CD4-positive, alpha-beta memory T cell (primary cell): ENCODE measurements around the gene KITLG. TPM values are rescaled to one million over a fixed set of nuclear protein-coding genes. Genes with fewer than 3 reads are reported as not detected.

Source experiments
- CTCF ChIA-PET: fragments of 350-600 bp; sonication (Branson Sonifier 250); formaldehyde crosslinking; loops from one replicate; lab custom pipeline; 2021; ENCODE audit warnings: inconsistent platforms; ENCODE audit not compliant: partially characterized antibody; lab: Charles Lee
- POLR2A ChIA-PET: fragments of 350-600 bp; sonication (Branson Sonifier 250); formaldehyde crosslinking; loops from one replicate; lab custom pipeline; 2021; ENCODE audit not compliant: partially characterized antibody; lab: Charles Lee
- DNase-seq, 5 donors: peaks; one replicate each; pipeline versions ENCODE4 v3.0.0 to v3.0.0-alpha.2; 2020 to 2022; ENCODE audit warnings: mixed read lengths in 1 of 5
- H3K27ac ChIP-seq: one replicate; pipeline ENCODE4 v1.7.0; 2013; ENCODE audit warnings: low read depth, low read length
- H3K27me3 ChIP-seq: 2 replicates; pipeline ENCODE4 v1.7.0; 2013; ENCODE audit warnings: mild to moderate bottlenecking, low read length, moderate library complexity; ENCODE audit not compliant: insufficient read depth
- H3K36me3 ChIP-seq: 2 replicates; pipeline ENCODE4 v1.7.0; 2013; ENCODE audit warnings: mild to moderate bottlenecking, low read length, moderate library complexity; ENCODE audit not compliant: insufficient read depth
- H3K4me1 ChIP-seq: 2 replicates; pipeline ENCODE4 v1.7.0; 2013; ENCODE audit warnings: mild to moderate bottlenecking, low read length, moderate library complexity; ENCODE audit not compliant: insufficient read depth
- H3K4me3 ChIP-seq, 2 donors: one replicate each; pipeline ENCODE4 v1.7.0; 2013; ENCODE audit warnings: low read length in 2 of 2, mild to moderate bottlenecking in 1 of 2
- H3K9me3 ChIP-seq, 2 donors: one replicate each; pipeline ENCODE4 v1.7.0; 2013; ENCODE audit warnings: low read length in 2 of 2, control low read depth in 1 of 2; ENCODE audit not compliant: control insufficient read depth in 1 of 2
- H3K27ac Mint-ChIP-seq, 7 donors: one replicate each; pipeline ENCODE4 v1.8.0; 2020 to 2021; ENCODE audit warnings: mixed read lengths in 7 of 7, mild to moderate bottlenecking in 6 of 7, inconsistent platforms in 3 of 7, moderate library complexity in 3 of 7
- H3K27me3 Mint-ChIP-seq, 2 donors: one replicate each; pipeline ENCODE4 v1.8.0; 2020 to 2021; ENCODE audit warnings: mixed read lengths in 2 of 2
- H3K36me3 Mint-ChIP-seq, 2 donors: one replicate each; pipeline ENCODE4 v1.8.0; 2020 to 2021; ENCODE audit warnings: mixed read lengths in 2 of 2, inconsistent platforms in 1 of 2, mild to moderate bottlenecking in 1 of 2
- H3K4me1 Mint-ChIP-seq, 4 donors: one replicate each; pipeline ENCODE4 v1.8.0; 2020 to 2021; ENCODE audit warnings: mixed read lengths in 4 of 4, mild to moderate bottlenecking in 1 of 4
- H3K4me3 Mint-ChIP-seq, 8 donors: one replicate each; pipeline ENCODE4 v1.8.0; 2020 to 2021; ENCODE audit warnings: mixed read lengths in 8 of 8, mild to moderate bottlenecking in 7 of 8, moderate library complexity in 6 of 8, inconsistent platforms in 3 of 8
- H3K9me3 Mint-ChIP-seq, 8 donors: one replicate each; pipeline ENCODE4 v1.8.0; 2020 to 2021; ENCODE audit warnings: mixed read lengths in 8 of 8, mild to moderate bottlenecking in 5 of 8, inconsistent platforms in 3 of 8, moderate library complexity in 1 of 8
- intact Hi-C: fragments of 100-400 bp; cut with micrococcal nuclease; formaldehyde crosslinking; loops from one replicate; pipeline ENCODE4 v1.15.1; 2023
- polyA plus RNA-seq, 2 donors: library from polyadenylated mRNA; unstranded; fragments of 300-500 nt; fragmentation: Illumina TruSeq; gene quantifications; one replicate each; pipeline ENCODE4 v1.2.3, GENCODE V29; 2021
- total RNA-seq, 2 experiments: library from RNA; stranded (reverse); gene quantifications; one replicate each; pipeline ENCODE4 v1.2.3, GENCODE V29; 2021

KITLG gene
- total and polyA plus RNA-seq, 4 experiments from 2014 or later: 0.14 TPM; not detected in 3

DNA sequence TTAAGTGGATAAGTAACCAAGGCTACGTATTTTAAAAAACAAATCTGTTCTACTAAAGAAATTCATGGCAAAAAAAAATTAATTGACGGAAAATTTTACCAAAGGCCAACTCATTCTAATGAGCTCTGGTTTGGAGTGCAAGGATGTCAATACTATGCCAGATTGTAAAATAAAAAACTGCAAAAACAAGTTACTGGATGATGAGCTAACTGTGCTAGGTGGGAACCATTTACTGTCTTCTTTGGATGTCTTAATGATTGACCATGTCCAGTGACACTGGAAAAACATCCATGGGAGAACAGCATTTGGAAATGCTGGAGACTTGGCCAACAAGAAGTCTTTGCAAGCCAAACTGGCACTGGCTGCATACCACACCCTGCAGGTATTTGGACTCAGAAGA lies 41.6 kb downstream of the KITLG start:
- no peaks in the 10 kb centered on the region for H3K36me3 ChIP-seq
- H3K27ac ChIP-seq: no peak overlapping the region
- H3K9me3 ChIP-seq: no peaks in the 10 kb centered on the region
- peaks cover 0 to 3% of the 10 kb centered on the region in 2 donors for H3K27me3 Mint-ChIP-seq
- H3K4me3 ChIP-seq: no peak overlapping the region
- H3K9me3 Mint-ChIP-seq: peaks cover 0 to 4% (median 1%) of the 10 kb centered on the region in 8 donors
- no peaks in the 10 kb centered on the region for H3K36me3 Mint-ChIP-seq
- no peaks in the 10 kb centered on the region for H3K4me1 ChIP-seq
- intact Hi-C loops: no loop called here
- H3K4me1 Mint-ChIP-seq: no peaks in the 10 kb centered on the region
- POLR2A ChIA-PET: no interaction called here
- no peaks in the 10 kb centered on the region for H3K27me3 ChIP-seq
- no peak for DNase-seq
- H3K27ac Mint-ChIP-seq: no peak overlapping the region
- H3K4me3 Mint-ChIP-seq: no peak overlapping the region
- CTCF ChIA-PET: no interaction called here

DNA sequence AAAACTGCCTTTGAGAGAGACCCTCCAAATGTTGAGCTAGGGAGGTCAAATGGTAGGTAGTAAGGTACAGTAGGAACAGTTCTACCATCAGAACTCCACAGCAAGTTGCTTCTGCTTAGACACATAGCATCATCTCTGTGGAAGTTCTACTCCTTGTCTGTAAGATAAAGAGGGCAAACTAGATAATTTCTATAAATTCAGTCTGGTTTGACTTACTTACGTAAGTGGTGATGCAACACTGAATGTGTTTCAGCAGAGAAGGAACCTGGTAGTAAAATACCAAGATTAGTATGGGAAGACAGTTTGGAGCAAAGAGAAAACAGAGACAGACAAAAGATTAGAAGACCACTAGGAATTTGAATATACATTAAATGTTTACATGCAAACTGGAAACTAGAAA lies 42.0 kb downstream of the KITLG start:
- no peaks in the 10 kb centered on the region for H3K9me3 ChIP-seq
- DNase-seq: no peak
- no peak overlapping the region for H3K27ac ChIP-seq
- H3K36me3 ChIP-seq: no peaks in the 10 kb centered on the region
- Mint-ChIP-seq H3K4me3 (no peak overlapping the region), H3K36me3 (no peaks in the 10 kb centered on the region), H3K27me3 (peaks cover 0 to 1% of the 10 kb centered on the region in 2 donors), H3K27ac (no peak overlapping the region), H3K4me1 (no peaks in the 10 kb centered on the region), H3K9me3 (peaks cover 0 to 3% (median under 1%) of the 10 kb centered on the region in 8 donors)
- no peaks in the 10 kb centered on the region for H3K27me3 ChIP-seq
- intact Hi-C loops: no loop called here
- ChIA-PET POLR2A (no interaction called here), CTCF (no interaction called here)
- no peak overlapping the region for H3K4me3 ChIP-seq
- H3K4me1 ChIP-seq: no peaks in the 10 kb centered on the region

DNA sequence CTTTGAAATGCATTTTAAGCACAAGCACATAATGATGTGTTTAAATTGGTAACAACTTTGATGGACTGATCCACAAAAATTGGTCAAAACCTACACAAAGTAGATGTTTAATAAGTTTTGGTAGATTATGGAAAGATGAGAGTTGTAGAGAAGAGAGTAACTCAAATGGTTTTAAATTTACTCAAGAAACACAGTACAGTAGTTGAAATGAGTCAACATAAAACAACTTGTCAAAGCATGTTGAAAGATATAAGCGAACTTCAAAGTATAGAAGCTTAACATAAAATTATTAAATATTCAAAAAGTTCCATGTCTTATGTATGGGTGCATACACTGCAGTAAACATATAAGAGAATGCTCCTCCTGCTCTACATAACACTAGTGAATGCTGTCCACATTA lies 49.4 kb downstream of the KITLG start:
- Histone ChIP-seq H3K4me3 (no peak overlapping the region), H3K9me3 (no peaks in the 10 kb centered on the region), H3K27me3 (no peaks in the 10 kb centered on the region), H3K36me3 (no peaks in the 10 kb centered on the region), H3K27ac (no peak overlapping the region), H3K4me1 (no peaks in the 10 kb centered on the region)
- ChIA-PET POLR2A (no interaction called here), CTCF (no interaction called here)
- peaks cover 0 to 2% (median 0%) of the 10 kb centered on the region in 8 donors for H3K9me3 Mint-ChIP-seq
- H3K4me3 Mint-ChIP-seq: no peak overlapping the region
- H3K27ac Mint-ChIP-seq: no peak overlapping the region
- H3K4me1 Mint-ChIP-seq: no peaks in the 10 kb centered on the region
- no peaks in the 10 kb centered on the region for H3K36me3 Mint-ChIP-seq
- intact Hi-C loops: no loop called here
- no peak for DNase-seq
- H3K27me3 Mint-ChIP-seq: no peaks in the 10 kb centered on the region

- intact Hi-C loops: no loop called here
- Histone ChIP-seq H3K27me3 (no peaks in the 10 kb centered on the region), H3K4me1 (no peaks in the 10 kb centered on the region), H3K27ac (no peak overlapping the region), H3K4me3 (no peak overlapping the region), H3K36me3 (no peaks in the 10 kb centered on the region), H3K9me3 (no peaks in the 10 kb centered on the region)
- Mint-ChIP-seq H3K27me3 (no peaks in the 10 kb centered on the region), H3K9me3 (peaks cover 0 to 2% (median 0%) of the 10 kb centered on the region in 8 donors), H3K36me3 (no peaks in the 10 kb centered on the region), H3K4me3 (no peak overlapping the region), H3K4me1 (no peaks in the 10 kb centered on the region), H3K27ac (no peak overlapping the region)
- POLR2A ChIA-PET: no interaction called here
- no peak for DNase-seq
- CTCF ChIA-PET: no interaction called here
Observed at GRCh38 chr12:88529531-88530488, 50.5 kb downstream of the KITLG start.

DNA sequence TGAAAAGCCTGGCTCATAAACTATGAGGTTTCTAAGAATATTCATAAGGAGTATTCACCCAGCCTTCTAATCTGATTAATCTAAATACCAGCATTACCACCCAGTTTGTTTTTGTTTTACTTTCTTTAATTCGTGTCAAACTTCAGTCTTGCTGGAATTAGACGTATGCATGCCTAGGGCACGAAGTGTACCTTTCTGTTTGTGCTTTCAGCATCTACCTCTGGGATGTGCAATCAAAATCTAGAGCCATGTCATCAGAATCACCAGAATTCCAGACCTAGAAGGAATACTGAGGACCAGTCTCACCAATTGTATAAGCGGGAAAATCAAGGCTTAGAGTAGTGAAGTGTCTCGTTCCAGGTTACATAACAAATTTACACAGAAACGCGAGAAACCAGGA lies 57.3 kb downstream of the KITLG start:
- H3K27me3 ChIP-seq: no peaks in the 10 kb centered on the region
- CTCF ChIA-PET: no interaction called here

GRCh38 chr12:88520436-88520820 lies 59.8 kb downstream of the KITLG start:
- Histone ChIP-seq H3K27ac (no peak overlapping the region), H3K9me3 (no peaks in the 10 kb centered on the region), H3K27me3 (no peaks in the 10 kb centered on the region), H3K4me1 (no peaks in the 10 kb centered on the region), H3K36me3 (no peaks in the 10 kb centered on the region), H3K4me3 (no peak overlapping the region)
- no peaks in the 10 kb centered on the region for H3K27me3 Mint-ChIP-seq
- intact Hi-C loops: no loop called here
- CTCF ChIA-PET: no interaction called here
- H3K4me1 Mint-ChIP-seq: no peaks in the 10 kb centered on the region
- H3K27ac Mint-ChIP-seq: no peak overlapping the region
- no peaks in the 10 kb centered on the region for H3K36me3 Mint-ChIP-seq
- DNase-seq: no peak
- POLR2A ChIA-PET: no interaction called here
- H3K4me3 Mint-ChIP-seq: no peak overlapping the region
- H3K9me3 Mint-ChIP-seq: peaks cover 0 to 2% (median 0%) of the 10 kb centered on the region in 8 donors

More for the DNA sequence above, 57.3 kb downstream of the KITLG start:
- H3K4me1 Mint-ChIP-seq: no peaks in the 10 kb centered on the region
- no peak overlapping the region for H3K27ac Mint-ChIP-seq
- no peak overlapping the region for H3K4me3 ChIP-seq
- H3K36me3 Mint-ChIP-seq: no peaks in the 10 kb centered on the region
- POLR2A ChIA-PET: no interaction called here
- no peak for DNase-seq
- H3K27ac ChIP-seq: no peak overlapping the region
- no peaks in the 10 kb centered on the region for H3K4me1 ChIP-seq
- H3K9me3 ChIP-seq: no peaks in the 10 kb centered on the region
- H3K27me3 Mint-ChIP-seq: no peaks in the 10 kb centered on the region
- no peak overlapping the region for H3K4me3 Mint-ChIP-seq
- no peaks in the 10 kb centered on the region for H3K36me3 ChIP-seq
- peaks cover 0 to 2% (median 0%) of the 10 kb centered on the region in 8 donors for H3K9me3 Mint-ChIP-seq
- intact Hi-C loops: no loop called here

DNA sequence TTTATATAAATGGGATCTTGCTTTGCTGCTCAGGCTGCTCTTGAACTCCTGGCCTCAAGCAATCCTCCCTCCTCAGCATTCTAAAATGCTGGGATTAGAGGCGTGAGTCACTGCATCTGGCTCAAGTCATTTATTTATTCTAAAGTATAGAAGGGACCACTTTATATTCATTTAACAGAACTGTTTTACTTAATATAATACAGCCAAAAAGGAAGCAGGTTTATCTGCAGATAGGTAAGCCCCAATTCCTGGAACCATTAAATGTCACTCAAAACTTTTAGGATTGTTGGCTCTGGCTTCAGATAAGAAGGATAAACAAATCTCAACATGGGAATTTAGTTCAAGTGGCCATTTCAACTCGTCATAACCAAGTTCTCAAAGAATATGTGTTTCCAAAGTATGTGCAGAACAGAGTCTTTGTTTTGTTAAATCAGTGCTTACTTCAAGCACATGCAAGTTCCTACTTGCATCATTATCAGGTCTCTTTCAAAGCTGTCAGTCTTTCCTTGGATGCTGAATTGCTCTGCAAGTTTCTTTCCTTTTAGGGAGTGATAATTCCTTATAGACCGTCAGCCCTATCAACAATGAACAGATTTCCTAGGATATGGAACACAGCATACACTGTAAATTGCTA lies 60.4 kb downstream of the KITLG start:
- intact Hi-C loops: no loop called here
- no peak overlapping the region for H3K27ac ChIP-seq
- no peak overlapping the region for H3K4me3 ChIP-seq
- H3K4me1 ChIP-seq: no peaks in the 10 kb centered on the region
- H3K27me3 Mint-ChIP-seq: no peaks in the 10 kb centered on the region
- H3K9me3 Mint-ChIP-seq: peaks cover 0 to 2% (median 0%) of the 10 kb centered on the region in 8 donors
- no peaks in the 10 kb centered on the region for H3K4me1 Mint-ChIP-seq
- DNase-seq: no peak
- no peaks in the 10 kb centered on the region for H3K36me3 ChIP-seq
- ChIA-PET CTCF (interaction anchor here (0.6 kb wide), 1 partner anchor 72 kb away, joined by 3 read pairs; no protein-coding TSS in a partner anchor), POLR2A (no interaction called here)
- H3K27ac Mint-ChIP-seq: no peak overlapping the region
- H3K36me3 Mint-ChIP-seq: no peaks in the 10 kb centered on the region
- no peaks in the 10 kb centered on the region for H3K9me3 ChIP-seq
- no peaks in the 10 kb centered on the region for H3K27me3 ChIP-seq
- H3K4me3 Mint-ChIP-seq: no peak overlapping the region
